Spleen (tissue), 7 donors: ENCODE data around the gene TACC3.

Experiments used
- POLR2AphosphoS5 ChIP-seq, 3 donors: sonication (generic); formaldehyde crosslinking; IDR thresholded peaks; one replicate each; pipeline ENCODE4 v1.5.1; 2017; ENCODE audit warnings: antibody characterized with exemption in 3 of 3
- TF ChIP-seq, protein P1 (sequence below), 11 experiments: fragments of 200-600 bp in 7 of 11; fragments of 450-650 bp in 4 of 11; sonication (generic) in 4 of 11; IDR thresholded peaks in 8 of 11; conservative IDR thresholded peaks in 3 of 11; 1 replicate in 7 of 11; 2 replicates in 4 of 11; pipeline versions ENCODE4 v1.4.0 to v1.8.0; 2016 to 2021; ENCODE audit warnings: antibody characterized with exemption in 11 of 11, inconsistent platforms in 4 of 11, mild to moderate bottlenecking in 1 of 11
- donor health status: DM: no; HTN: no; CAD: no; lungs with moderate emphysema.
- donor health status: DM: no; HTN: no; CAD: no.
- donor health status: DM: no; HTN: no; CAD: no.

DNA sequence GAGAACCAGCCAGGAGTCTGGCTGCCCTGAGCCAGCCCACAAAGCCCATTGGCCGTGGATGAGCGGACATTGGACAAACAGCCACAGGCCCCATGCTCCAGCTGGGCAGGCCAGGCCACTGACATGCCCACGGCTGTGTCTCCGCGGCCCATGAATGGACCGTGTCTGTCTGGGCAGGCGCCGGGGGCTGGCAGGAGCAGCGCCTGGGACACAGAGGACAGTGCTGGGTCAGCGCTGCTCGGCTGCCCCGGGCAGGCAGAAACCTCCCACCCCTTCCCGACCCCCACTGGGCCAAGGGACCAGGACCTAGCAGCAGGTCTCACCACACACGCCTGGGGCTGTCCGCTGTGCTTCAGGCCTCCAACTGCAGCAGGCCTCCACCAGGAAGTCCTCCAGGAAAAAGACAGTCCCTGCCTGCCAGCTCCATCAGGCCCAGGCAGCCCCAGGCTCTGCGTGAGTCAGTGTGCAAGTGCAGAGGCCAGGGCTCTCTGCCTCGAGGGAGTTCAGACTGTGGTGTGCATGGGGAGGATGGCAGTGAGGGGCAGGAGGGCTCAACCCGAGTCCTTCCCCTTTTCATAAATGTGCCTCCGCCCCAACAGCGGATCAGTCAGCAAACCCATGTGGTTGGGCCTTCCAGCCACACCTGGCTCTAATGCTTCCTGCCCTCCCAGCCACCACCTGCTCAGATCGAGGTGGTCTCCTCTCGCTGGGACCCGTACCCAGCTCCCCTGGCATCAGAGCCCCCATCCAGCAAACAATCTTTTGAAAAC lies 54.6 kb downstream of the TACC3 start:
- TF ChIP-seq, protein P1, sequence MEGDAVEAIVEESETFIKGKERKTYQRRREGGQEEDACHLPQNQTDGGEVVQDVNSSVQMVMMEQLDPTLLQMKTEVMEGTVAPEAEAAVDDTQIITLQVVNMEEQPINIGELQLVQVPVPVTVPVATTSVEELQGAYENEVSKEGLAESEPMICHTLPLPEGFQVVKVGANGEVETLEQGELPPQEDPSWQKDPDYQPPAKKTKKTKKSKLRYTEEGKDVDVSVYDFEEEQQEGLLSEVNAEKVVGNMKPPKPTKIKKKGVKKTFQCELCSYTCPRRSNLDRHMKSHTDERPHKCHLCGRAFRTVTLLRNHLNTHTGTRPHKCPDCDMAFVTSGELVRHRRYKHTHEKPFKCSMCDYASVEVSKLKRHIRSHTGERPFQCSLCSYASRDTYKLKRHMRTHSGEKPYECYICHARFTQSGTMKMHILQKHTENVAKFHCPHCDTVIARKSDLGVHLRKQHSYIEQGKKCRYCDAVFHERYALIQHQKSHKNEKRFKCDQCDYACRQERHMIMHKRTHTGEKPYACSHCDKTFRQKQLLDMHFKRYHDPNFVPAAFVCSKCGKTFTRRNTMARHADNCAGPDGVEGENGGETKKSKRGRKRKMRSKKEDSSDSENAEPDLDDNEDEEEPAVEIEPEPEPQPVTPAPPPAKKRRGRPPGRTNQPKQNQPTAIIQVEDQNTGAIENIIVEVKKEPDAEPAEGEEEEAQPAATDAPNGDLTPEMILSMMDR (IDR thresholded peaks at IDR 0.05 in 8 of 11, conservative IDR thresholded peaks at IDR 0.05 in 3 of 11): no peak
- TF ChIP-seq POLR2AphosphoS5 (IDR thresholded peaks at IDR 0.05): no peak
